BLaER1 treated with 17β-estradiol and CSF1 and Interleukin-3, amounts not matched to agents 10 nM and 100 nM (cell line): ENCODE measurements around the gene TINAGL1.

Experiments
- H3K27ac ChIP-seq, 11 experiments: shearing (Covaris generic); formaldehyde crosslinking; 2 replicates each; pipeline ENCODE4 v1.8.1; 2022
- H3K27me3 ChIP-seq, 11 experiments: shearing (Covaris generic); formaldehyde crosslinking; 2 replicates each; pipeline ENCODE4 v1.8.1; 2022
- H3K36me3 ChIP-seq, 11 experiments: shearing (Covaris generic); formaldehyde crosslinking; 2 replicates each; pipeline ENCODE4 v1.8.1; 2022
- H3K4me1 ChIP-seq, 10 experiments: shearing (Covaris generic); formaldehyde crosslinking; 2 replicates each; pipeline ENCODE4 v1.8.1; 2022
- H3K4me2 ChIP-seq, 11 experiments: shearing (Covaris generic); formaldehyde crosslinking; 2 replicates each; pipeline ENCODE4 v1.8.1; 2022
- H3K4me3 ChIP-seq, 10 experiments: shearing (Covaris generic); formaldehyde crosslinking; 2 replicates each; pipeline ENCODE4 v1.8.1; 2022
- H3K9ac ChIP-seq, 11 experiments: shearing (Covaris generic); formaldehyde crosslinking; 2 replicates each; pipeline ENCODE4 v1.8.1; 2022
- H3K9me3 ChIP-seq, 11 experiments: shearing (Covaris generic); formaldehyde crosslinking; replicated peaks in 1 of 11; 2 replicates each; pipeline ENCODE4 v1.8.1; 2022
- H4K20me1 ChIP-seq, 11 experiments: shearing (Covaris generic); formaldehyde crosslinking; 2 replicates each; pipeline ENCODE4 v1.8.1; 2022
- Cebpa-rat ChIP-seq, 11 experiments: shearing (Covaris generic); IDR thresholded peaks; 2 replicates each; pipeline ENCODE4 v1.8.1; 2022

Gene TINAGL1

GRCh38 chr1:31560394-31560793 lies 15.9 kb upstream of the TINAGL1 start:
- Histone ChIP-seq H3K27ac (no peak overlapping the region), H4K20me1 (no peaks in the 10 kb centered on the region), H3K36me3 (no peaks in the 10 kb centered on the region), H3K4me1 (peaks cover 0 to 10% (median 3%) of the 10 kb centered on the region in 10 experiments; a peak in 6 of 20 replicates), H3K27me3 (no peaks in the 10 kb centered on the region), H3K9me3 (peaks cover 5 to 17% (median 10%) of the 10 kb centered on the region in 11 experiments; a peak in 16 of 22 replicates), H3K4me3 (no peak overlapping the region), H3K4me2 (no peak overlapping the region), H3K9ac (no peak overlapping the region)
- no peak for TF ChIP-seq Cebpa-rat (IDR thresholded peaks at IDR 0.05)

- H3K27me3 ChIP-seq, result no peaks in the 10 kb centered on the region
- TF ChIP-seq Cebpa-rat (IDR thresholded peaks at IDR 0.05), result no peak
- H3K27ac ChIP-seq, result no peak overlapping the region
- no peak overlapping the region for H3K4me3 ChIP-seq
- H3K9me3 ChIP-seq, result peaks cover 5 to 17% (median 10%) of the 10 kb centered on the region in 11 experiments; a peak in 16 of 22 replicates
- H3K4me2 ChIP-seq, result no peak overlapping the region
- H3K4me1 ChIP-seq, result peaks cover 0 to 10% (median 3%) of the 10 kb centered on the region in 10 experiments; a peak in 6 of 20 replicates
- H3K36me3 ChIP-seq, result no peaks in the 10 kb centered on the region
- no peaks in the 10 kb centered on the region for H4K20me1 ChIP-seq
- no peak overlapping the region for H3K9ac ChIP-seq
Measured at GRCh38 chr1:31562707-31563360, 13.5 kb upstream of the TINAGL1 start.

GRCh38 chr1:31564606-31564989 lies 11.7 kb upstream of the TINAGL1 start:
- Histone ChIP-seq H3K4me2 (peak overlapping the region in 3 of 11 experiments; percentile 2 to 16 (median 6); a peak in 2 of 22 replicates), H3K27ac (0 out of 22 replicates have a peak overlapping the region, but pooled peaks of 1 of the 11 experiments have one; percentile 1), H3K27me3 (no peaks in the 10 kb centered on the region), H3K4me3 (no peak overlapping the region), H3K4me1 (peaks cover 0 to 21% (median 6%) of the 10 kb centered on the region in 10 experiments; a peak in 7 of 20 replicates), H3K9me3 (peaks cover 4 to 11% (median 8%) of the 10 kb centered on the region in 11 experiments; a peak in 16 of 22 replicates), H4K20me1 (no peaks in the 10 kb centered on the region), H3K36me3 (no peaks in the 10 kb centered on the region), H3K9ac (peak overlapping the region in 1 of 11 experiments; percentile 19; a peak in 1 of 22 replicates)
- no peak for TF ChIP-seq Cebpa-rat (IDR thresholded peaks at IDR 0.05)

GRCh38 chr1:31567956-31568570 lies 8.3 kb upstream of the TINAGL1 start:
- Histone ChIP-seq H3K27ac (no peak overlapping the region), H3K36me3 (no peaks in the 10 kb centered on the region), H4K20me1 (no peaks in the 10 kb centered on the region), H3K4me3 (no peak overlapping the region), H3K27me3 (no peaks in the 10 kb centered on the region), H3K4me1 (peaks cover 15 to 47% (median 32%) of the 10 kb centered on the region in 10 experiments), H3K9ac (no peak overlapping the region), H3K9me3 (no peaks in the 10 kb centered on the region), H3K4me2 (no peak overlapping the region)
- TF ChIP-seq Cebpa-rat (IDR thresholded peaks at IDR 0.05), result no peak

- Histone ChIP-seq H3K27ac (no peak overlapping the region), H3K4me1 (peaks cover 25 to 57% (median 42%) of the 10 kb centered on the region in 10 experiments), H3K4me3 (no peak overlapping the region), H4K20me1 (0 out of 22 replicates have a peak, but pooled peaks cover 0 to 3% (median 0%) of the 10 kb centered on the region in 11 experiments), H3K9me3 (no peaks in the 10 kb centered on the region), H3K9ac (no peak overlapping the region), H3K4me2 (peak overlapping the region in 3 of 11 experiments; percentile 1 to 30 (median 20); a peak in 2 of 22 replicates), H3K27me3 (no peaks in the 10 kb centered on the region), H3K36me3 (no peaks in the 10 kb centered on the region)
- no peak for TF ChIP-seq Cebpa-rat (IDR thresholded peaks at IDR 0.05)
Measured at GRCh38 chr1:31568895-31569595, 7.3 kb upstream of the TINAGL1 start.

- TF ChIP-seq Cebpa-rat (IDR thresholded peaks at IDR 0.05), result no peak
- no peaks in the 10 kb centered on the region for H3K36me3 ChIP-seq
- H4K20me1 ChIP-seq, result 0 out of 22 replicates have a peak, but pooled peaks cover 0 to 8% (median 0%) of the 10 kb centered on the region in 11 experiments
- peak overlapping the region in 2 of 11 experiments; percentile 68 to 69; a peak in 3 of 22 replicates for H3K4me2 ChIP-seq
- H3K9ac ChIP-seq, result no peak overlapping the region
- H3K27me3 ChIP-seq, result no peaks in the 10 kb centered on the region
- no peak overlapping the region for H3K4me3 ChIP-seq
- H3K9me3 ChIP-seq, result no peaks in the 10 kb centered on the region
- H3K27ac ChIP-seq, result no peak overlapping the region
- peaks cover 31 to 57% (median 45%) of the 10 kb centered on the region in 10 experiments for H3K4me1 ChIP-seq
Measured at GRCh38 chr1:31569596-31570173, 6.6 kb upstream of the TINAGL1 start.

GRCh38 chr1:31570228-31570627 lies 6.1 kb upstream of the TINAGL1 start:
- TF ChIP-seq Cebpa-rat (IDR thresholded peaks at IDR 0.05), result no peak
- Histone ChIP-seq H3K27me3 (no peaks in the 10 kb centered on the region), H3K9ac (no peak overlapping the region), H3K4me1 (peaks cover 33 to 58% (median 50%) of the 10 kb centered on the region in 10 experiments), H3K4me3 (no peak overlapping the region), H3K9me3 (no peaks in the 10 kb centered on the region), H3K4me2 (peak overlapping the region in 9 of 11 experiments; percentile 36 to 72 (median 58); a peak in 15 of 22 replicates), H3K27ac (0 out of 22 replicates have a peak overlapping the region, but pooled peaks of 1 of the 11 experiments have one; percentile 47), H3K36me3 (no peaks in the 10 kb centered on the region), H4K20me1 (0 out of 22 replicates have a peak, but pooled peaks cover 0 to 11% (median 0%) of the 10 kb centered on the region in 11 experiments)

GRCh38 chr1:31570906-31571305 lies 5.4 kb upstream of the TINAGL1 start:
- Histone ChIP-seq H3K4me3 (no peak overlapping the region), H3K9me3 (no peaks in the 10 kb centered on the region), H3K4me1 (peaks cover 39 to 65% (median 57%) of the 10 kb centered on the region in 10 experiments), H3K27me3 (peaks cover 0 to under 1% (median 0%) of the 10 kb centered on the region in 11 experiments; a peak in 1 of 22 replicates), H3K9ac (no peak overlapping the region), H3K27ac (peak overlapping the region in 5 of 11 experiments; percentile 1 to 47 (median 16); a peak in 4 of 22 replicates), H3K36me3 (no peaks in the 10 kb centered on the region), H3K4me2 (peak overlapping the region; percentile 36 to 72 (median 58); a peak in 21 of 22 replicates), H4K20me1 (peaks cover 0 to 17% (median 0%) of the 10 kb centered on the region in 11 experiments; a peak in 1 of 22 replicates)
- TF ChIP-seq Cebpa-rat (IDR thresholded peaks at IDR 0.05), result no peak
